ENCODE measurements around the gene TDRD10.

The TDRD10 gene

DNA sequence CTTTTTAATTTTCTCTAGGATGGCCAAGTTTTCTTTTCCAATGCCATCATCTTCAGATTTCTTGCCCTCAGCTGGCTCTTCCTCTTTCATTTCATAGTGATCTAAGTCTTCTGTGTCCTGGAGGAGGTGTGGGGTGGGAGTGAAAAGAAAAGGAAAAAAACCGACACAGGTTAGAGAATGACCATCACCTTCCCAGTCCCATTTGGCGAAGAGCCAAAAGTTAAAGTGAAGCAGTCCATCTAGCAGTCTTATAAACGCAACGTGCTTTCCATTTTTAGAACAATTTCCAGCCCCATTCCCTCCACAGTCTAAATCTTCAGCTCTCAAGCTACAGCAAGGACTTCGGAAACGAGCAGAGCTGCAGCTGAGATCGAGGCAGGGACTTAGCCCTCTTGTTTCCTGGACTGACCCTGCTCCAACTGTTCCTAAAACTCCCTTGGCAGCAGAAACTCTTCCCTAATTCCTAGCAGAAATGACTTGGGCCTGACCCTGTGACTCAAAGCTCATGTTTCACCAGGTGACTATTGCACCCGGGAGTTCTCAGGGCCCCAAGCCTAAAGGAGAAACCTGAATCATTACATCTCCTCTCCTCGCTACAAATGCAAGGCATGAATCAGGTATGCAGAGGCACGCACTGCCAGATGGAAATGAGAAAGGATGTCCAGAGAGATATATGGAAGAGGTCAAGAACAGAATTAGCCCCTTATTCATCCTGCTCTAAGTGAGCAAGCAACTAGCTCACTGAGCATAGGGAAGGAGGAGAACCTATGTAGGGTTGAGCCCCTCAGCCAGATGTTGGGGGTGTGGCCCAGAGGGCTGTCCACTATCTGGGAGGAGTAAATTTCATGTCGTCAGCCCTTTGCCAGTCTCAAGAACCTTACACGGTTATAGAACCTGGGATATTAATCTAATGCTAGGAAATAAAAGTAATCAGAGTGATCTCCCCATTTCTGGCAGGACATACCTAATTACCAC lies 51.3 kb downstream of the TDRD10 start:
- DNase-seq = no peak

DNA sequence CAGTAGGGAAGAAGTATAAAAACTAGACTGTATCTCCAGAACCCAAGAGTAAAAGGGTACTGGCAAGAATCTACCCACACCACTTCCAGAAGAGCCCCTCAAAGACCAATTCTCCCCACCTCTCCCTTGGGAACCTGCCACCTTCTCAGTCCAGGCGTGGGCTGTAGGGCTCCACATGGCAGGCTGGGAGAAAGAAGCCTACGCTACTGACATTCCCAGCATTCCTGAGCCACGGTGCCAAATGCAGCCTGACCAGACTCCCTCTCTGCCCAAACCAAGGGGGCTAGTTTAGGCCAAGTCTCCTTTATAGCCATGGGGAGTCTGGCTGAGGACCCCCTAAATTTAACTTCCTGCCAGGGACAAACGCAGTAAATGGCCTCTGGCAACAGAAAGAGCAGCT lies 54.4 kb downstream of the TDRD10 start:
- DNase-seq = no peak

DNA sequence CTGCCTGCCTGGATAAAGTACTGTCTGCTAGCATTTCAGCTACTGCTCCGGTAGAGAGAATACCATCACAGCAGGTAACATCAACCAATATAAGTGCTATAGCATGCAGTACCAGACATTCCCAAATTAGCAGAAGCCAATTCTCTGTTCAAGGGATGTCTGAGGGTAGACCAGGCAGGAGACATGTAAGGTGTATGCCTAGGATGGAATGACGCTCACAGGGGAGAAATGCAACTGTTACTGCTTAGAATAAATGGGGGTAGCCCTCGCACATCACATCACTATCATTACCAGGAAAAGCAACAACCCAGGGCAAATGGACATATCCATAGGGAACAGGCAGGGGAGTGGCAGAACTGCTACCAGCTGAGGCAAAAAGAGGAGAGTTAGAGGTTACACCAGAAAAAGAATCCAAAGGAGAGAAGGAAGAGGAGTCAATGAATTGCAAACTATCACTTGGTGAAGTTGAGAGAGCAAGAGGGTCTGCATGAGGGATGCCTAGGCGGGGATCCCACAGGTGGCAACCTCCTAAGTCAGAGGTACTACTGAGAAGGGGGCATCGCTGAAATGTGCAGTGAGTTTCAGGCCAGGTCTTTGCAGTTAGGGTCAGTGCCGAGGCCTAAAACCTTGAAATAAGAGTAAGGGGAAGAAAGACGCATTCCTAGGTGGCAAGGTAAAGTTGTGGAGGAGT lies 55.4 kb downstream of the TDRD10 start:
- no peak for DNase-seq

DNA sequence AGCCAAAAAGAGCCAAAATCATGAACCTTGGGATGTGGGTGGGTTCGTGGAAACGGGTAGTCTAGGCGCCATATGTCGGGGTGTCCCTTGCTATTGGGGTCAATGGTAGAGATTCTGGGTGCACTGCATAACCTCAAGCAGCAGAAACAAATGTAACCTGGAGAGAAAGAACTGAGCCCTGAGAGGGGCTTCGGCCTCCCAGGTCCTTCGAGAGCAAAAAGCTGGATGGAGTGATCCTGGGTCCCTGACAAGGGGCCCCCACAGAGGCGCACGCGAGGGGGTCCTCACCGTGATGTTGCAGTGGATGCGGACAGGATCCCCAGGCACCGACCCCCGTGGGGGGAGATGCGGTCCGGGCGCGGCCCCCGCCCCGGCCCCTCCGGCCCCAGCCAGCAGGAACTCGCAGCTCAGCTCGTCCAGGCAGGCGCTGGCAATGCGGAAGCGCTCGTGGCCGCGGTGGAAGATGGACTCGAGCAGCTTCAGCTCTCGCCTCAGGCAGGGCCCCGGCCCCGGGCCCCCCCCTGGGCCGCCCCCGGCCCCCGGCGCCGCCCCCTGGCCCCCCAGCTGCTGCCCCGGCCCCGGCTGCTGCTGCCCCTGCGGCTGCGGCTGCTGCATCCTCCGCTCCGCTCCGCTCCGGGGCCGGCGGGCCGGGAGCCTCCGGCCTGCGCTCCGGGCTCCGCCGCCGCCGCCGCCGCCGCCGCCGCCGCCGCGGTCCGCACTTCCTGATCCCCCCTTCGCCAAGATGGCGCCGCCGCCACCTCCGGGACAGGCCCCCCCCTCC lies 56.1 kb downstream of the TDRD10 start, which contains the start of gene UBE2Q1:
UBE2Q1 (minus strand) TSS at position 724 of the 781 bp plus-strand sequence; CDS start at position 615, 109 bp downstream.
- peak; percentile 42 for DNase-seq

DNA sequence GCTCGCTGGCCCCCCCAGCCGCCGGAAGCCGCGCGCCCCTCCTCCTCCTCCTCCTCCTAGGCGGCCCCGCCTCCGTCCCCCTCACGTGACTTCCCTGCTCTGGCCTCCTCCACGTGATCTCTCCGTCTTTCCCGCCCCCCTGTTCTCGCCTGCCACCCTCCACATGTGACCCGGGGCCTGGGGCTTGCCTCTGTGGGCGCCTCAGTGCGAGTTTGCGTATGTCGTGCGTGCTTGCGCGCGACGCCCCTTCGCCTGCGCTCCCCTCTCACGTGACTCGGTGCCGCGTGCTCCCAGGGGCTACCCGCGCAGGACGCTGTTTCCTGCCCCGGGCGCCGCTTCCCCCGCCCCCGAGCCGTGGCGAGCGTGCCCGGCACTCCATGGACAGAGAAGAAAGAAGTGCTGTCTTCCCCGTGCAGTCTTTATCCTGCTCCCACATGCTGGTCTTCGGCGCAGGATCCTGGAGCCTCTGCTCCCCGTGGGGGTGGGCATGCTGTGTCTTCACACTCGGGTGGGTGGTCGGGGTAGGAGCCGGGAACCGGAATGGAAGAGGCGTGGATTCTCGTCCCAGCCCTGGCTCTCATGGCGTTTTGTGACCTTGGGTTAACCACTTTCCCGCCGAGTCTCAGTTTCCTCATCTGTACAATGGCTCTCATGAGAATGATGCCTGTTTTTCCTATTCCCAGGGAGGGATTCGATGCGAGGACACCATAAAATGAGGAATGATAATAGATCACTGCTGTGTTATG lies 56.9 kb downstream of the TDRD10 start:
- DNase-seq = peak; percentile 100

DNA sequence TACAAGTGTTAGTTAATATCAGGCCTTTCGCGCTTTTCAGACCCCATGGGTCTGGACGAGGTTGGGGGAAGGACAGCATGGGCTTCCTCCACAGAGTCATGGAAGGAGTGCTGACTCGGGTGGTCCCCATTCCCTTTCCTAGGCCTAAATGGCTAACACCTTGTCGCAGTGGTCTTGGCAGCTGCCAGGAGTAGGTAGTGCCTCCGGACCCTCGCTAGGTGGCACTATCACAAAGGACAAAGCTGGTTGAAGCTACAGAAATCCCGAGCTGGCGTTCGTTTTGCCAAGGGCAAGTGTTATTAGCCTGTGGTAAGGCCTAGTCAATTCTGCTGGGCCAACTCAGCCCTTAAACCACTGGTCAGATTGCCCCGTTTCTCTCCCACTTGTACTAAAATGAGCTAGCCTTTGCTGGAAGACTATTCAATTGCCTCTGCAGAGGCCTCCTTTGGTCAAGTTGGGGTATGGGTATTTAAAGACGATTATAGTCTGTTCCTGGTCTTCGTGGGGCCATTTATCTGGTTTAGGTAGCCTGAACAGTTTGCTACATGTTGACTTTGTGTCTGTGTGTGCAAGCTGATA lies 57.5 kb downstream of the TDRD10 start:
- DNase-seq = peak; percentile 89

DNA sequence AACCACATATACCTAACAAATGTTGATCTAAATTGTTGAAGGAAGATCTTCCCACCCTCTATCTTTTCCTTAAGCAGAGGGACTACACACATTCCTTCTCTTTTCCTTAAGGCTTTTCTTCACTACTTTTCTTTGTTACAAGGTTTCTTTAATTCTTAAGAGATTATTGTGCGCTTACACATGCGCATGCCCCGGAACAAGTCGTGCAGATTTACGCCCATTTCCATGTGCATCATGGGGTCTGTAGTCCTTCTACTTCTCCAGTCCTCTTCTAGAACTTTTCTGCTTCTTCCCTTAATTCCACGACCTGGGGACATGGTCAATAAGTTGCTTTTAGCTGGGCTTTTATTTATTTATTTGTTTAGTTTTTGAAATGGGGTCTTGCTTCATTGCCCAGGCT lies 63.9 kb downstream of the TDRD10 start:
- DNase-seq = no peak

DNA sequence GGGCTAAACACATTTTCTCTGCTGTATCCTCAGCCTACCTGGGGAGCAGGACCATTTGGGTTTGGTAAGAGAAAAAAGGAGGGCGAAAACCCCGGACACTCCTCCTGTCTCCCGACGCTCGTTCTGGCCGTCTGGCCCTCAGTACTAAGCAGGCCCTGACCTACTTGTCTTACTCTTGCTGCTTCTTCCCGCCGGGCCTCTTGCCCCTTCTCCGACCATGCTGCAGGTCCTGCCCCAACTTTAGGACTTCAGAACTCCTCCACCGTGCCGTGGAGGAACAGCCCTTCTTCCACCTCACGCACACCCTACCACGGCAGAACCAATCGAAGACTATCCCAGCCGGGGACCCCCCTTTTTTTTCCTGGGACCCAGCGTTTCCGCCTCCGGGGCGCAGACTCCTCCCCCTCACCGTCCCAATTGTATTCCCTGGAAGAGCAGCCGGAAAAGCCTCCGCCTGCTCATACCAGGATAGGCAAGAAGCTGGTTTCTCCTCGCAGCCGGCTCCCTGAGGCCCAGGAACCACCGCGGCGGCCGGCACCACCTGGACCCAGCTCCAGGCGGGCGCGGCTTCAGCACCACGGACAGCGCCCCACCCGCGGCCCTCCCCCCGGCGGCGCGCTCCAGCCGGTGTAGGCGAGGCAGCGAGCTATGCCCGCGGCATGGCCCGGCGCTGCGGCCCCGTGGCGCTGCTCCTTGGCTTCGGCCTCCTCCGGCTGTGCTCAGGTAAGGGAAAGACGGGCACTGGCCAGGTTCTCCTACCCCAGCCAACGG lies 65.6 kb downstream of the TDRD10 start, which contains the start of gene CHRNB2:
CHRNB2 (plus strand) TSS at position 393 of the 771 bp plus-strand sequence; CDS start at position 660, 267 bp downstream.
- DNase-seq = peak; percentile 74

DNA sequence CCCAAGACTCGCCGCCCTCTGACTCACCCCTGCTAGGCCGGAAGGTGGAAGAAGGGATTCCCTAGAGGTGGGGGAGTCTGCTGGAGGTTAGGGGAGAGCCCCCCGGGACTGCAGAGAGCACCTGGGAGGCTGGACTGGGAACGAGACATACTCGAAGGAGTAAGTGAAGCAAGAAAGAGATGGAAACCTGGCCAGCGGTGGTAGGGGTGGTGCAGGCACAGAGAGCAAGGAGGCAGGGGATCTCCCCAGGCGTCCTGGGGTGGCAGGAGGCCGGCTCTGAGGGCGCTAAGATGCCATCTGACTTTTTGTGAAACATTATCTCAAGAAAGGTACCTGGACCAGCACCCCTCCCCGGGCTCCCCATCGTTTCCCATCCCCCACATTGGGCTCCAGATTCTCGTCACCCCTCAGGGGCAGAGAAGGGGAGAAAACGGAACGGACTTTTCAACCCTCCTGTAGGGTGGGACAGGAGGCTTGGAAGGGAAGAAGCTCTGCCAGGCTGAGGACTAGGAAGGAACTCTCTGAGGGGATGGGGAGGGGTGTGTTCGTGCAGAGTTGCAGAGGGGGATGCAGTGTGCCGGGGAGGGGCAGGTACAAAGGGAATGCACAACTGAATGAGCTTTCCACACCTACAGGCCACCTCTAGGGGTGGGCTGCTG lies 66.3 kb downstream of the TDRD10 start:
- DNase-seq = no peak

DNA sequence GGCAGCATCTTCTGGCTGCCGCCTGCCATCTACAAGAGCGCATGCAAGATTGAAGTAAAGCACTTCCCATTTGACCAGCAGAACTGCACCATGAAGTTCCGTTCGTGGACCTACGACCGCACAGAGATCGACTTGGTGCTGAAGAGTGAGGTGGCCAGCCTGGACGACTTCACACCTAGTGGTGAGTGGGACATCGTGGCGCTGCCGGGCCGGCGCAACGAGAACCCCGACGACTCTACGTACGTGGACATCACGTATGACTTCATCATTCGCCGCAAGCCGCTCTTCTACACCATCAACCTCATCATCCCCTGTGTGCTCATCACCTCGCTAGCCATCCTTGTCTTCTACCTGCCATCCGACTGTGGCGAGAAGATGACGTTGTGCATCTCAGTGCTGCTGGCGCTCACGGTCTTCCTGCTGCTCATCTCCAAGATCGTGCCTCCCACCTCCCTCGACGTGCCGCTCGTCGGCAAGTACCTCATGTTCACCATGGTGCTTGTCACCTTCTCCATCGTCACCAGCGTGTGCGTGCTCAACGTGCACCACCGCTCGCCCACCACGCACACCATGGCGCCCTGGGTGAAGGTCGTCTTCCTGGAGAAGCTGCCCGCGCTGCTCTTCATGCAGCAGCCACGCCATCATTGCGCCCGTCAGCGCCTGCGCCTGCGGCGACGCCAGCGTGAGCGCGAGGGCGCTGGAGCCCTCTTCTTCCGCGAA lies 69.4 kb downstream of the TDRD10 start:
- no peak for DNase-seq

DNA sequence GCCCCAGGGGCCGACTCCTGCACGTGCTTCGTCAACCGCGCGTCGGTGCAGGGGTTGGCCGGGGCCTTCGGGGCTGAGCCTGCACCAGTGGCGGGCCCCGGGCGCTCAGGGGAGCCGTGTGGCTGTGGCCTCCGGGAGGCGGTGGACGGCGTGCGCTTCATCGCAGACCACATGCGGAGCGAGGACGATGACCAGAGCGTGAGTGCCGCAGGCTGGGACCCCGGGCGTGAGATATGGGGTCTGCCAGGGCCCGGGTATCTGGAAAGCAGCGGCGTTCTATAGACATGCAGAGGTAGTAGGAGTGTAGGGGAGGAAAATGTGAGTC lies 69.9 kb downstream of the TDRD10 start:
- DNase-seq = no peak

DNA sequence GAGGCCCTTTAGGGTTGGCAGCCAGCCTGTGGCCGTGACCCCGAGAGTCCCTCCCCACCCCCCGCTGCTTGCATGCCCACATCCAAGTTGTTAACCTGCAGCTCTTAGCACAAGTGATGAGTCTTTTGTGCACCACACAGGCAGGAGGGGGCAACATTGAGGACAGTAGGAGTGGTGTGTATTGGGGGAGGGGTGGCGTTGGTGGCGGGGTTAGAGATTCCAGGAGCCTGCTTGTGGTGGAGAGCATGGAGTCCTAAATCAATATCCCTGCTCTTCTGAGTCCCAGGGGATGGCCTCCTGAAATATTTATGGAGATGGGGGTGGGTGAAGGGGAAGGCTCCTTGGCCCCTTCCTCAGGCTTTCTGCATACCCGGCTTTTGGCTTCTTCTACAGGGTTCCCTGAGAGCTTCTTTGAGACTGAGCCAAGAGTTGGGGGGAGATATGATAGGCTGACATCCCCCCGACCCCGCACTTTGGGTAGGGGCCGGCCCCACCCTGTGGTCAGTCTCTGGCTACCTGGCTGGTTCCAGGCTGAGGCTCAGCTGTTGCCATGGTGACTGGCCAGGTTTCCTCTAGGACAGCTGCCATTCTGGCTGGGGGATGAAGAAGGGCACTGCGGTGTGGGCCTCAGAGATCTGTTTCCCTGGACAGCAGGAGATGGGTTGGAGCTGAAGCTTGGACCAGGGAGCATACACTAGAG lies 70.6 kb downstream of the TDRD10 start:
- DNase-seq = no peak

DNA sequence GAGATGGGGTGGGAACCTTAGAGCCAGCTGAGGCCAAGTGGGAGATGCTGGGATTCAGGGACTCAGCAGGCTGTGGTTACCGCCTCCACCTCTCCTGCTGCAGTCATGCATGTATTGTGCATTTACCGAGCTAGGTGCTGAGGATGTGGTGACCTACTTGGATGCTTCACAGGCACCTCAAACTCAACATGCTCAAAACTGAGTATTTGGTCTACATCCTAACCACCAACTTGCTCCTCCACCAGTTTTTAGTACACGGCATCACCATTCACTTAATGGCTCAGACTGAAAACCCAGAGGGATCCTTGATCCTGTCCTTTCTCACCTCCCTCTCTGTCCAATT lies 71.1 kb downstream of the TDRD10 start:
- no peak for DNase-seq

DNA sequence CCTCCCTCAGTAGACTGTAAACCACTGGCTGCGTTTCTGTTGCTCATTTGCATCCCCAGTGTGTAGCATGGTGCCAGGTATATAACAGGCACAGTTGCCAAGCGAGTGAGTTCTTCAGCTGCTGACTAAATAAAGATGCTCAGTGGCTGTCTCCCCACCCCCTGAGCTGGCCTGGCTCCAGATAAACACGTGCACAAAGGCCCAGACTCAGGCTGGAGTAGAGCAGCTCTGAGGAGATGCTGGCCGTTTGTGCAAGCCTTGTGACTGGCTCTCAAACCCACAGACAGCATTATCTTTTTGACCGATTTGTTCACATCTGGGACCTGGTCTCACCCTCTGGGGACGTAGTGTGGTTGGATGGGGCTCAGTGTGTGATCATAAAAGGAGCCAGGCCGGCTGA lies 72.7 kb downstream of the TDRD10 start:
- no peak for DNase-seq

DNA sequence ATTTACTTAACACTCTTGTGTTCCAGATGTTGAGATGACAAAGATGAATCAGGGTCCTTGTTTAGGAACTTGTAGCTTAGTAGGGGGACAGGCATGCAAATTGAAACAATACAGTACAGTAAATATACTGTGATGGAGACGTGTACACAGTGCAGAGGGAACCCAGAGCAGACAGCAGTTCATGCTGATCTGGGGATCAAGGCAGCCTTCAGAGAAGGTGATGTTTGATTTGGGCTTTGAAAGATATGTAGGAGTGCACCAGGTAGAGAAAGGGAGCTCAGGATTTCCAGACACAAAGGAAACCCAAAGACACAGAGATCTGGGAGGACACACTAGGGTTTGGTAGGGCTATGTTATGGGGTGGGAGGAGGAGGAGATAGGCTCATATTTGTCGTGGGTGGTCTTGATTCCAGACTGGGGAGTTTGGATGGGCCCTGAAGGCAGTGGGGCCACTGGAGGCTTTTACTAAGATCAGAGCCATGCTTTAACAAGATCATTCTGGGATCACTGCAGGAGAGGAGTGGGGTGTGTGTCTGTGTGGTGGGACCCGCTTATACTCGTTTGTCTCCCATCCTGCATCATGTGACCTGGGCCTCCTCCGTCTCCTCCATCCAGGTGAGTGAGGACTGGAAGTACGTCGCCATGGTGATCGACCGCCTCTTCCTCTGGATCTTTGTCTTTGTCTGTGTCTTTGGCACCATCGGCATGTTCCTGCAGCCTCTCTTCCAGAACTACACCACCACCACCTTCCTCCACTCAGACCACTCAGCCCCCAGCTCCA lies 73.3 kb downstream of the TDRD10 start:
- no peak for DNase-seq

DNA sequence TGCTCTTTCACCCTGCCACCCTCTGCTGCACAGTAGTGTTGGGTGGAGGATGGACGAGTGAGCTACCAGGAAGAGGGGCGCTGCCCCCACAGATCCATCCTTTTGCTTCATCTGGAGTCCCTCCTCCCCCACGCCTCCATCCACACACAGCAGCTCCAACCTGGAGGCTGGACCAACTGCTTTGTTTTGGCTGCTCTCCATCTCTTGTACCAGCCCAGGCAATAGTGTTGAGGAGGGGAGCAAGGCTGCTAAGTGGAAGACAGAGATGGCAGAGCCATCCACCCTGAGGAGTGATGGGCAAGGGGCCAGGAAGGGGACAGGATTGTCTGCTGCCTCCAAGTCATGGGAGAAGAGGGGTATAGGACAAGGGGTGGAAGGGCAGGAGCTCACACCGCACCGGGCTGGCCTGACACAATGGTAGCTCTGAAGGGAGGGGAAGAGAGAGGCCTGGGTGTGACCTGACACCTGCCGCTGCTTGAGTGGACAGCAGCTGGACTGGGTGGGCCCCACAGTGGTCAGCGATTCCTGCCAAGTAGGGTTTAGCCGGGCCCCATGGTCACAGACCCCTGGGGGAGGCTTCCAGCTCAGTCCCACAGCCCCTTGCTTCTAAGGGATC lies 74.0 kb downstream of the TDRD10 start:
- no peak for DNase-seq

DNA sequence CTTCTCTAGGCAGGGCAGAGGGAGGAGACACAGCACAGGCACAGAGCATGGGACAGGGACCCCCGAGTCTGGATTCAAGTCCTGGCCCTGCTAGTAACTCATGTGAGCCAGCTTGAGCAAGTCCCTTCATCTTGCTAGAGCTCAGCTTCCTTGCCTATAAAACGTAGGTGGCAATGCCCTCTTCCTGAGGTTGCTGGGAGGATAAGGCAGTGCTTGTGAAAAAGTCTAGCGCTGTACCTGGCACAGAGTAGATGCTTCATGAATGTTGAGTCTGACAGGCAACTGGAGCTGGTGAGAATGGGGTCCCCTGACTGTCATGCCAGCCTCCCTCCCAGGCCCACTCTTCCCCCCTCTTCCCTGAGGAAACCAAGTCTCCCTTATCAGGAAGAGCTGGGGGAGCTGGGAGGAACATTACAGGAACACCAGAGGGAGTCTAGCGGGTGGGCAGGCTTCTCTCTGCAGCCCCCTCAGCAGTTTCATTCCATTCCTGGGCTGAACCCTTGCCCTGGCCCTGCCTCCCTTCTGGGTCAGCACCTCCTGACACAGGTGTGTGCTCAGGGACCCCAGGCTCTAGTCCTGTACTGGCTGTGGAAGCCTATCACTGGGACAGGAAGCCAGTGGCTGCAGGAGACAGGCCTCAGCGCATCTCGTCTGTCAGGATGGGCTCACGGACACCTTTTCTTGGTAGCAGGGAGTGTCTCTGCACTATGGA lies 75.5 kb downstream of the TDRD10 start:
- DNase-seq = no peak

DNA sequence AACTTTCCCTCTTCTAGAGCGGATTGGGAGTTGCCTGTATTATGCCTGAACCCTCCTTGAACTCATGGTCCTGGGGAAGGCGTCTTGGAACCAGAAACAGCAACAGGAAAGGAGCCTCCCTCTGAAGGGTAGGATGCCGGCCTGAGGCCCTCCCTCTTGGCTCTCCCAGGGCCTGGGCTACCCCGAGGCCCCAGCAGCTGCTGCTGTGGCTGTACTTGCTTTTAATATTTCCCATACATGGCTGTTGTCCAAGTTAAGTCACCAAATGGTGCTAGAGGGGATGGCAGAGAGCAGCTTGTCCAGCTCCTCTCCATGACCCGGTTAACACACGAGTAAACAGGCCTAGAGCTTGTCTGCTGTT lies 76.0 kb downstream of the TDRD10 start:
- DNase-seq = no peak

All from stimulated activated CD4-positive, alpha-beta T cell treated with anti-CD3 and anti-CD28 coated beads, Interleukin-15, amount 100 ng/mL, for 24 hours (primary cell).